Ishikawa (cell line): ENCODE data around the gene SH3BP2.

Source experiments
- CEBPB ChIP-seq: IDR thresholded peaks from 2 replicates; pipeline ENCODE4 v1.6.1; 2012
- CREB1 ChIP-seq: IDR thresholded peaks from 2 replicates; pipeline ENCODE4 v1.6.1; 2012; ENCODE audit warnings: low read depth
- EGR1 ChIP-seq: IDR thresholded peaks from 2 replicates; pipeline ENCODE4 v1.6.1; 2012
- EP300 ChIP-seq: IDR thresholded peaks from 2 replicates; pipeline ENCODE4 v1.6.1; 2012; ENCODE audit warnings: borderline replicate concordance
- FOXM1 ChIP-seq: IDR thresholded peaks from 2 replicates; pipeline ENCODE4 v1.6.1; 2012; ENCODE audit warnings: low read depth, borderline replicate concordance
- MAX ChIP-seq: IDR thresholded peaks from 2 replicates; pipeline ENCODE4 v1.6.1; 2012
- NFIC ChIP-seq: IDR thresholded peaks from 2 replicates; pipeline ENCODE4 v1.6.1; 2012
- RAD21 ChIP-seq: IDR thresholded peaks from 2 replicates; pipeline ENCODE4 v1.6.1; 2012; ENCODE audit warnings: low read depth
- REST ChIP-seq: IDR thresholded peaks from 2 replicates; pipeline ENCODE4 v1.6.1; 2012; ENCODE audit warnings: low read depth, mild to moderate bottlenecking
- TCF12 ChIP-seq: IDR thresholded peaks from 2 replicates; pipeline ENCODE4 v1.6.1; 2012; ENCODE audit warnings: low read depth
- TEAD4 ChIP-seq: IDR thresholded peaks from 2 replicates; pipeline ENCODE4 v1.6.1; 2012
- YY1 ChIP-seq: IDR thresholded peaks from 2 replicates; pipeline ENCODE4 v1.6.1; 2012; ENCODE audit warnings: low read depth
- ZBTB7A ChIP-seq: IDR thresholded peaks from 2 replicates; pipeline ENCODE4 v1.6.1; 2012; ENCODE audit warnings: low read depth

GRCh38 chr4:2856266-2856665 lies 63.4 kb downstream of the SH3BP2 start:
- TF ChIP-seq RAD21: no peak
- TF ChIP-seq EGR1: no peak
- TF ChIP-seq CREB1: no peak
- TF ChIP-seq CEBPB: no peak
- no peak for TF ChIP-seq YY1
- TF ChIP-seq FOXM1: no peak
- no peak for TF ChIP-seq TEAD4
- no peak for TF ChIP-seq MAX
- TF ChIP-seq TCF12: no peak
- TF ChIP-seq EP300: no peak
- no peak for TF ChIP-seq NFIC
- TF ChIP-seq ZBTB7A: no peak
- no peak for TF ChIP-seq REST
